Stimulated activated naive CD8-positive, alpha-beta T cell treated with anti-CD3 and anti-CD28 coated beads, Interleukin-15, amount 100 ng/mL, for 72 hours (primary cell): ENCODE measurements around the gene CCDC51.

Source experiments
- ATAC-seq: fragments of 150-1000 bp; cut with Tn5 transposase; 2 replicates; pipeline ENCODE4 v1.10.0; 2021; ENCODE audit warnings: mild to moderate bottlenecking, moderate library complexity
- DNase-seq, 2 donors: peaks; one replicate each; pipeline ENCODE4 v3.0.0; 2021 to 2022
- H3K27ac Mint-ChIP-seq, 2 donors: one replicate each; pipeline ENCODE4 v1.8.0; 2022; ENCODE audit warnings: mild to moderate bottlenecking in 2 of 2, mixed read lengths in 2 of 2, moderate library complexity in 2 of 2
- H3K27me3 Mint-ChIP-seq: one replicate; pipeline ENCODE4 v1.8.0; 2022; ENCODE audit warnings: mixed read lengths
- H3K4me1 Mint-ChIP-seq: one replicate; pipeline ENCODE4 v1.8.0; 2022; ENCODE audit warnings: mild to moderate bottlenecking, mixed read lengths
- H3K4me3 Mint-ChIP-seq, 2 donors: one replicate each; pipeline ENCODE4 v1.8.0; 2022; ENCODE audit warnings: mild to moderate bottlenecking in 2 of 2, mixed read lengths in 2 of 2, moderate library complexity in 1 of 2
- H3K9me3 Mint-ChIP-seq, 2 donors: one replicate each; pipeline ENCODE4 v1.8.0; 2022; ENCODE audit warnings: mixed read lengths in 2 of 2

Gene CCDC51

DNA sequence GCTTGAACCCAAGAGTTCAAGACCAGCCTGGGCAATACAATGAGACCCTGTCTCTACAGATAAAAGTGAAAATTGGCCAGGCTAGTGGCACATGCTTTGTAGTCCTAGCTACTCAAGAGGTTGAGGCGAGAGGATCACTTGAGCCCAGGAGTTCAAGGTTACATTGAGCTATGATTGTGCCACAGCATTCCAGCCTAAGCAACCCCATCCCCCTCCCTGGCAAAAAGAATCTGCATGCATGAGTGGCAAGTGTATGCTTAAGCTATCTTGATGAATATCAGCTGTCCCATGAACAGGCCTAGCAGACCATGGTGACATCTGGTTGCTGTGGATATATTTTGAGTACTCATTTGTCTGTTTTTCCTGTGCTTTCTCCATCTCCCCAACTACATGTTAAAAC, 11.4 kb upstream of the CCDC51 start:
- H3K27ac Mint-ChIP-seq: no peak overlapping the region
- no peak for ATAC-seq
- no peak overlapping the region for H3K4me3 Mint-ChIP-seq
- DNase-seq: no peak
- H3K9me3 Mint-ChIP-seq: no peaks in the 10 kb centered on the region
- H3K27me3 Mint-ChIP-seq: no peaks in the 10 kb centered on the region
- peaks cover 20% of the 10 kb centered on the region for H3K4me1 Mint-ChIP-seq

DNA sequence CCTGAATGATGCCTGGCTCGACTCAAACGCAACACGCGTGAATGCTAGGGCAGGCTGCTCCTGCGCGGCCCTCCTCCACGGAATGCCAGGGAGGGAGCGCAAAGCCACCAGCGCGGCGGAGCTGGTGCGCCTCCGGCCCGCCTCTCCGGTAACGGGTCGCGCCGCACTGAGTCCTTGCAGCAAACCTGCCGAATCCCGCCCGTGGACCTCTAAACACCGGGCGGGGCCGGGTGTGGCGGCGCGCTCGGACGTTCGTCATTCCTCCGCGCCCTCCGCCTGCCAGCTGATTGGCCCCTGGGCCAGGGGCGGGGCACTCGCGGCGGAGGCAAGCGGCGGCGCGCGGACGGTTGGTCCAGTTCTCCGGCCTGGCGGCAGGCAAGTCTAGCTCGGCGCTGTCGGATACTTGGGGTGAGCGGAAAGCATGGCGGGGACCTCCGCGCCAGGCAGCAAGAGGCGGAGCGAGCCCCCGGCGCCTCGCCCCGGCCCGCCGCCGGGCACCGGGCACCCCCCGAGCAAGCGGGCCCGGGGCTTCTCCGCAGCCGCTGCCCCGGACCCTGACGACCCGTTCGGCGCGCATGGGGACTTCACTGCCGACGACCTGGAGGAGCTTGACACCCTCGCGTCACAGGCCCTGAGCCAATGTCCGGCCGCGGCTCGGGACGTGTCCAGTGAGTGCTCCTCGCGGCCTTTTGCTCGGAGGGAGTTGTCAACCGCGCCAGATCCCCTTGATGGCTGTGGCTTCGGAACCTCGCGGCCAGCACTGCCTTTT, 6.7 kb upstream of the CCDC51 start, which contains the start of gene ATRIP:
ATRIP (plus strand) TSS at position 313 of the 769 bp plus-strand sequence; CDS start at position 422, 109 bp downstream.
- peaks cover 44% of the 10 kb centered on the region for H3K4me1 Mint-ChIP-seq
- peak; percentile 99 for ATAC-seq

DNA sequence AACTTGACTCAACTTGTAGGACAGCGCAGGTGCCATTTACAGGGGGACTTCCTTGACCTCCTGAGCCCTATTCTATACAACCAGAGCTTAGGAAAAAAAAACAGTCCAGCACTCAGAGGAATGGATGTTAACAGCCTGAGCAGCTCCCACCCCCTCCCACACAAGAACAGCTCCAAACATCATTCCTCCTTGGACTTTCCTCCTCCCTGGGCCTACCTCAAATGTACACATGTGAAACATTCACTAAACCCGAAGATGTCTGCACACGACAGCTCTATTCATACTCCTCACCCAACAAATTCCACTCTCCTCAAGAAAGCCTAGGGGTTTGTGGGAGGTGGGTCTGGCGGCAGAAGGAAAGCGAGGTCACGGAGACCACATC, 6.1 kb upstream of the CCDC51 start:
- ATAC-seq (no peak), DNase-seq (no peak)
- H3K4me3 Mint-ChIP-seq: peak overlapping the region; percentile 91 to 97
- H3K27ac Mint-ChIP-seq: peak overlapping the region; percentile 91 to 94
- H3K27me3 Mint-ChIP-seq: no peaks in the 10 kb centered on the region
- H3K4me1 Mint-ChIP-seq: peaks cover 49% of the 10 kb centered on the region
- H3K9me3 Mint-ChIP-seq: no peaks in the 10 kb centered on the region

More for the DNA sequence above, 6.7 kb upstream of the CCDC51 start, which contains the start of gene ATRIP:
- H3K9me3 Mint-ChIP-seq: no peaks in the 10 kb centered on the region
- peak within 1 kb of the TSS; percentile 91 to 94 for H3K27ac Mint-ChIP-seq
- peak within 1 kb of the TSS; percentile 91 to 97 for H3K4me3 Mint-ChIP-seq
- DNase-seq: peak; percentile 81 to 84
- H3K27me3 Mint-ChIP-seq: no peaks in the 10 kb centered on the region

DNA sequence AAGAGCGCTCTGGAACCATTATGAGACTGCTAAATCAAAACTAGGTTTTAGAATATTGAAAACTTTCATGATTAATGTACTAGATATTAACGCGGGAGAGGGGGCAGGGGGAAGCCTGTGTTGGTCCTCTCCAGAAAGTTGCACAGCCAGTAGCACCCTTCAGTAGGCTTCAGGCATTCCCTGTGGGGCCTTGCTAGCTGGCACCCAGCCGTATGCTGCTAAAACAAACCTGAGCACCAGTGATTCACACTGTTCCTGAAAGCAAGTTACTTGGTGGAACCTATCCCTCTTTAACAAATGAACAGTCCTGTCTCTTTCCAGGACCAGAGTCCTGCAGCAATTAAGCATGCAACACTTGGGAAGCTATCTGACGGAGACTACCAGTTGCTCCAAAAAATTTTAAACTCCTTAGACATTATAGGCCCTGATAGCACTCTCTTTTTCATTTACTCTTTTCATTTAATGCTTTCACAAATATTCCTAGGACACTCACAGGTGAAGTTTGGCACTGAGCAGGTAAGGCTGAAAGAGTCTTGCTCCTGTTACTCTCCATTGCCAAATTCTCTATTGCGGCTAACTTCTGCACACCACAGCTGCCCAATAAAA, 5.5 kb upstream of the CCDC51 start:
- no peak overlapping the region for H3K27ac Mint-ChIP-seq

DNA sequence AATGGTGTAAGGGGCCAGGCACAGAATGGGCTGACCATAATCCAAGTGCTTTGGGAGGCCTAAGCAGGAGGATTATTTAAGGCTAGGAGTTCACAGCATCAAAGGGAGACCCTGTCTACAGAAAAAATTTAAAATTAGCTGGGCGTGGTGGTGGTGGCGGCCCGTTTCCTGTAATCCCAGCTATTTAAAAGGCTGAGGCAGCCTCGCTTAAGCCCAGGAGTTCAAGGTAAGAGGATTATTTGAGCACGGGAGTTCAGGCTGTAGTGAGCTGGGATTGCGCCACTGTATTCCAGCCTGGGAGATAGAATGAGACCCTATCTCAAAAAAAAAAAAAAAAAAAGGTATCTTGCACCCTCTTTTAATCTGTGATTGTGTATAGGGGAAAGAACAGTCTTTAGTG, 2.0 kb upstream of the CCDC51 start:
- ATAC-seq (no peak), DNase-seq (no peak)
- no peaks in the 10 kb centered on the region for H3K27me3 Mint-ChIP-seq
- H3K9me3 Mint-ChIP-seq: no peaks in the 10 kb centered on the region
- peaks cover 54% of the 10 kb centered on the region for H3K4me1 Mint-ChIP-seq
- H3K27ac Mint-ChIP-seq: no peak overlapping the region
- H3K4me3 Mint-ChIP-seq: peak overlapping the region; percentile 89 to 96

More for the DNA sequence above, 5.5 kb upstream of the CCDC51 start:
- Mint-ChIP-seq H3K27me3 (no peaks in the 10 kb centered on the region), H3K4me3 (peak overlapping the region; percentile 91 to 97), H3K4me1 (peaks cover 49% of the 10 kb centered on the region), H3K9me3 (no peaks in the 10 kb centered on the region)
- no peak for ATAC-seq
- no peak for DNase-seq

DNA sequence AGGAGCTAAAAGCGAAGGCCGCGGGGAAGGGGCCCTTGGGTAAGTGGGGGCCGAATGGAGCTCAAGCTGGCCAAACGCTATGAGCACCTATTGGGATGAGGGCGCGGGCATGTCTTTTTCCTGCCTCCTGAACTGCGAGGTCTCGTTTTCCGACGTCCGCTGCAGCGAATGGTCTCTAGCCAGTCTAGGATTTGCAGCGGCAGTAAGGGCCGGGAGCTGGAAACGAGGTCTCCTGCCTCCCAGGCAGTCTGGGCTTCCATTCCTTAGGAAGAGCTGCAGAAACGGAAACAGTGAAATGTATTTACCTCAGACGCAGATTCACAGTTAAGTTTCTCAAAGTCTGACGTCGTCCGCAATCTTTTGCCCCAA, 655 bp upstream of the CCDC51 start:
- peak overlapping the region; percentile 89 to 96 for H3K4me3 Mint-ChIP-seq
- H3K9me3 Mint-ChIP-seq: no peaks in the 10 kb centered on the region
- no peaks in the 10 kb centered on the region for H3K27me3 Mint-ChIP-seq
- DNase-seq (no peak), ATAC-seq (peak; percentile 0)
- H3K27ac Mint-ChIP-seq: peak overlapping the region; percentile 89 to 94
- H3K4me1 Mint-ChIP-seq: peaks cover 45% of the 10 kb centered on the region

DNA sequence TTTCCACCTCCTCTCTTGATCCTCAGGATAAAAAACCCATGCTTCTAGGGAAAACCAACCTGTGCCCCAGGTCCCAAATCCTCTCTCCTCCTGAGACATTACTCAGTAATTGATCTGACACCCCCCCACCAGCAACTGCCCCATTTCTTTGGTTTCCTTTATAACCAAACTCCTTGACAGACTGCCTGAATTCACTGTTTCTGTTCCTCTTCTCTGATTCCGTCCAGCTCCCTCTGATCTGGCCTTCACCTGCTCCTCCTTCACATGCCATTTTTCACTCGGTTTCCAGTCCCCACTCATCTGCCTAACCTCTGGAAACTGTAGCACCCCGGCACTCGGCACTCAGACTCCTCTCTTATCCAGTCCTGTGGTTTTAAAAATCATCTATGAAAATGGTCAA, 2.1 kb downstream of the CCDC51 start:
- Mint-ChIP-seq H3K27me3 (no peaks in the 10 kb centered on the region), H3K4me1 (peaks cover 41% of the 10 kb centered on the region), H3K4me3 (peak overlapping the region in 1 of 2 donors; percentile 6), H3K27ac (no peak overlapping the region), H3K9me3 (no peaks in the 10 kb centered on the region)
- DNase-seq (no peak), ATAC-seq (no peak)

DNA sequence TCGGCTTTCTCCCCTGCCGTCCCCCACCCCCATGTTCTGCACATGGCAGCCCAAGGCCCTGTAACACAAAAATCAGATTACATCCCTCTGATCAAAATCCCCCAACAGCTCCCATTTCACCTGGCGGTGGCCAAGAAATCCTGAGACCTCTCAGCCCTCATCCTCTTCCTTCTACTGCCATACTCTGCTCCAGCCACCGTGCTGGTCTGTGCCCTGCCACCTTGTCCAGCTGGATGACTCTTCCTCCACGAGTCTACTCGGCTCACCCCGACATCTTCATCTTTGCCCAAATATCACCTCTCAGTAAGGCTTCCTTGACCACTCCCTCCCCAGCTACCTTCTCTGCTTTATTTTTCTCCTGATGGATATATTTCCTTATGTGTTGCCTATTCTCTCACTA, 3.1 kb downstream of the CCDC51 start:
- no peaks in the 10 kb centered on the region for H3K9me3 Mint-ChIP-seq
- H3K4me3 Mint-ChIP-seq: no peak overlapping the region
- H3K27ac Mint-ChIP-seq: no peak overlapping the region
- no peaks in the 10 kb centered on the region for H3K27me3 Mint-ChIP-seq
- peaks cover 38% of the 10 kb centered on the region for H3K4me1 Mint-ChIP-seq
- no peak for DNase-seq
- no peak for ATAC-seq

DNA sequence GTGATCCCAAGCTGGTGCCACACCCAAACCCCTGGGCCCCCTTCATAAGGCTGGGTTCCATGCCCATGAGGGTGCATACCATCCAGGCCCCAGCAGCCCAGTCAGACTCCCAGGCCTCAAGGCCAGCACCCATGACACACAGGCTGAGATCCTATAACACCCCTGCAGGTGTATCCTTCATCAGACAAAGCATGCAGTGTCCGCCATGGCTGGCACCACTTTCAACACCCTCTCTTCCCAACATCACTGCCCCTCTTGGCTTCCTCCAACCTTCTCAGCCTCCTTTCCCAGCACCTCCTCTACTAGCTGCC, 3.5 kb downstream of the CCDC51 start:
- Mint-ChIP-seq H3K9me3 (no peaks in the 10 kb centered on the region), H3K4me1 (peaks cover 34% of the 10 kb centered on the region), H3K4me3 (no peak overlapping the region), H3K27ac (no peak overlapping the region), H3K27me3 (no peaks in the 10 kb centered on the region)
- DNase-seq (no peak), ATAC-seq (no peak)

DNA sequence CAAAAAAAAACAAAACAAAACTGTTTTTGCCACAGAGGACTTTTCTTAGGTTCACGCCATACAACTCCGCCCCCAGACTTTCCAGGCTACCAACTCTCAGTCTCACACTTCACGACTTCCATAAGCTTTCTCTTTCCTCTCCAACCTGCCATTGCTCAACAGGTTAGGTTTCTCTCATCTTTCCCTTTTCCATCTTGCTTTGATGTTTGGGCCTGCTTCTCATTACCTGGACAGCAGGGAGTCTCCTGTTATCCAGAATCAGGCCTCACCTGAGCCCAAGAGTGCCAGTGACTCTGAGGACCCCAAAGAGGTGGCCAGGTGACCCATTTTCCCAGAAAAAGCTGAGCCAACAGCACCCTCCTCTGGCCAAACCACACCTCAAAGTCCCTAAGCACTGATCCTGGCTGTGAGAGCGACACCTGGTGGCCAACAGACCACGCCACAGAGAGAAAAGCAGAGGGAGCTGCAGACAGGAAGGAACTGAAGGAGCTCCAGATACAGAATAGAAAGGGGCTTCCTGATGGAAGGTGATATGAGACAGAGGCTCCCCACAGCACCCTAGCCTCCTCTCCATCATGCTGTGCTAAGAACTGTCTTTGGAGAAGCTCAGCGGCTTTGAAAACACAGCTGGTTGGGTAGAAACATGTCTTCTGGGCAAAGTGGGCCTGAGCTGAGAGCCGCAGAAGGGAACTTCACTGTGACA, 4.0 kb downstream of the CCDC51 start:
- Mint-ChIP-seq H3K4me3 (no peak overlapping the region), H3K27ac (no peak overlapping the region), H3K27me3 (peaks cover under 1% of the 10 kb centered on the region), H3K9me3 (no peaks in the 10 kb centered on the region), H3K4me1 (peaks cover 34% of the 10 kb centered on the region)
- ATAC-seq (peak; percentile 38), DNase-seq (peak; percentile 78 to 82)

DNA sequence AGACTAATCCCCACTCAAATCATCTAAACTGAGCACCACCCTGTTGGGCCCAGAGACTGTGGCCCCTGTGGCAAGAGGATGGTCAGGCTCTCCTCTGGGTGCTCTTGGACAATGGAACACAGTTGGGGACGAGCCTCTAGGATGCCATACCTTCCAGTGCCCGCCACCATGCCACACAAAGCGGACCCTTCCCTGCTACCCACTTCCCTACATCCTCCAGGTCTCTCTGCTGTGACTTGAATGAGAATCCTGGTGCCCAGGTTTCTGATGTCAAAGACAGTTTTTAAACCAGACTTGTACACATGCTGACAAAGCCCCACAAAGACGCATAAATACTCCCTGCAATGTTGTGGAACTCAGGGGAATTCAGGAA, 4.7 kb downstream of the CCDC51 start:
- Mint-ChIP-seq H3K27ac (peak overlapping the region in 1 of 2 donors; percentile 12), H3K27me3 (peaks cover 8% of the 10 kb centered on the region), H3K4me1 (peaks cover 42% of the 10 kb centered on the region), H3K4me3 (no peak overlapping the region), H3K9me3 (no peaks in the 10 kb centered on the region)
- ATAC-seq (no peak), DNase-seq (no peak)

DNA sequence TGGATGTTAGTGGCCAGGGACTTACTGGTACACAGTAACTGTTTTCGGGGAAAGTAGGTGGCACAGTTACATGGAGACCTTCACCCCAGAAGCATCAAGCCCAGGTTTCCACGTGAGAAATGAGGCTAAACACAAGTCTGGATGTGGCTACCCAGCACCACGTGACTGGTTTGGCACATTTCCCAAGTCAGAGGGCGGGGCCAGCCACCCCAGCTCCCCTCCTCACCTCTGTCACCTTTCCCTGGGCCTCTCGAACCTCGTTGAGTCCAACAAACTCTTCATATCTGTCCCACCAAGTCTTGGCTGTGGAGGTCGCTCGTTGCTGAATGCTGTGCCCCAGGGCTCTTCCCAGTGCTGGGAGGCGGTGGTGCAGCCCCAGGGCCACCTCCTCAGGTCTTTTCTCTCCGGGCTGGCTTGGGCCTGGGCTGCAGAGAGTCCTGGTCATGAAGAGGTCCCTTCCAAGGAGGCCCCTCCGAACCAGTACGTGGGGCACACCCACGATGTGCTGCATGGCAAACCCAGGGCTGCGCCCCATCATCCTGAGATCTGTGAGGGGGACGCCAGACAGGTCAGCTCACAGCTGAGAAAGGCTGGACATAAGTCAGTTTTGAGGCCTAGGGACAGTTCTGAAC, 5.2 kb downstream of the CCDC51 start:
- H3K4me3 Mint-ChIP-seq: no peak overlapping the region
- peaks cover 43% of the 10 kb centered on the region for H3K4me1 Mint-ChIP-seq
- H3K9me3 Mint-ChIP-seq: no peaks in the 10 kb centered on the region
- no peak overlapping the region for H3K27ac Mint-ChIP-seq
- no peak for DNase-seq
- no peak for ATAC-seq
- peaks cover 12% of the 10 kb centered on the region for H3K27me3 Mint-ChIP-seq

DNA sequence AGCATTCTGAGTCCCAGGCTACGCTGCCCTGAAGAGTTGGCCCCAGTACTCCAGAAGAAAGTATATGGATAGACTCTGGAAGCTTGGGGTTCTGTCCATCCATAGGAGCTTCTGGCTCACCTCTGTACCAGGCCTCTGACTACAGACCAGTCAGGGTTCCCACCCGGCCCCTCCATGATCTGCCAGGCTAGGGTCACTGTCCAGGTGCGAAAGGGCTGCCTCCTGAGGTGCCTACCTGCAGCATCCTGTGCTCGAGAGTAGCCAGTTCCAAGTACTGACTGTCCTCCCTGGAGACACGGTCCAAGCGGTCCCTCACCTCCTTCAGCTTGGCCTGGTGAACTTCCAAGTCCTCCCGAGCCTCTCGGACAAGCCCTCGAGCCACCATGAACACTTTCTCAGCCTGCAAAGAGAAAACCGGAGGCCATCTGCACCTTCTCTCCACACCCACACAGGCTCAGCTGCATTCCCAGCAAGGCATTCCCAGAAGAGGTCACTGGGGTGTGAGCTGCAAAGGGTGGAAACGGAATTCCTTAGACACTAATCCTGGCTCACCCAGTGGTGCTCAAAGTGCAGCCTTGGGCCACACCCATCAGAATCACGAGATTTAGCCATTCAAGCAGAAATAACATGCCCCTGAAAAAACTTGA, 6.3 kb downstream of the CCDC51 start:
- peaks cover 35% of the 10 kb centered on the region for H3K4me1 Mint-ChIP-seq
- no peak overlapping the region for H3K4me3 Mint-ChIP-seq
- H3K9me3 Mint-ChIP-seq: no peaks in the 10 kb centered on the region
- H3K27me3 Mint-ChIP-seq: peaks cover 12% of the 10 kb centered on the region
- ATAC-seq: no peak
- no peak overlapping the region for H3K27ac Mint-ChIP-seq
- DNase-seq: no peak

DNA sequence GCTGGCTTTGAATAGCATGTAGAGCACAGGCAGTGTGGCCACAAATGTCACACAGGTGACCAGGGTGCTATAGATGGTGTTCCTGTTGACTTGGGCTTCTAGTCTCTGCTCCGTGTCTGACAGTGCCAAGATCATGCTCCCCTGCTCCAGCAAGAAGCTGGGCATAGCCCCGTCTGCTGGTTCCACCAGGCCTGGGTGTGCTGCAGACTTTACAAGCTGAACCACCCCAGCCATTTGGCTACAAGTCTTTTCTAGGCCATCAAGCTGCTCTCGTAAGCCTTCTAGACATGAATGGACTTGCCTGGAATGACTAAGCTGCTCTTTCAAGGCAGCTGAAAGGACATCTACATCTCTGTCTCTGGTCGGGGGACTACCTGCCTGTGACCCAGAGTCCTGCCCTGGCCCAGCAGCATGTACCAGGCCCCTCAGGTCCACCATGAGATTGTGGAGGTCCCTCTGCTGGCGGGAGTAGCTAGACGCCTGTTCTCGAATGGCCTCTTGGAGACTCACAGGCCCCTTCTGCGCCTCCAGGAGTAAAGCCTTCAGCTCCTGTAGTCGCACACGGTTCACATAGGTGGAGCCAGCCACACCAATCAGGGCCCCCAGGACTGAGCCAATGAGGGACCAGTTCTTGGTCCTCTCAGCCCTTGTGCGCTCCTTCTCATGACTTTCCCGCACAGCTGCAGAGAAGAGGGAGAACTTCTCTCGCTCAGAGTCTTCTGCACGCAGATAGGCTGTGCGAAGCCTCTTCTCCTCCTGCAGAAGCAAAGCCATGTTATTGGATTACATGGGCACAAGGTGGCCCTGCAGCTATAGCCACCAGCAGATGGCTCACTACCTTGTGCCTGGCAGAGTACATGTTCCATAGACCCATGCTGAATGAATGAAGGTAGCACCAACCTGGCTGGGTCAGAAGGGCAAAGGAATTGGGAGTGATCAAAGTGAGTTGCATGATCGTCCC, 7.2 kb downstream of the CCDC51 start:
- no peak for ATAC-seq
- Mint-ChIP-seq H3K4me1 (peaks cover 26% of the 10 kb centered on the region), H3K27ac (no peak overlapping the region), H3K9me3 (no peaks in the 10 kb centered on the region), H3K27me3 (peaks cover 21% of the 10 kb centered on the region), H3K4me3 (no peak overlapping the region)
- no peak for DNase-seq
